Calu3 (cell line): ENCODE data around the gene HS3ST5. TPM values are rescaled to one million over a fixed set of nuclear protein-coding genes. Genes with fewer than 3 reads are reported as not detected.

Experiments
- BruUV-seq: library from RNA; stranded (reverse); fragments of 400-500 nt; replicated peaks from 2 replicates; lab custom pipeline; 2021; lab: Mats Ljungman, UMichigan
- CTCF ChIA-PET: fragments of 300-600 bp; sonication (Branson Sonifier 250); formaldehyde crosslinking; loops from one replicate; lab custom pipeline; 2022; ENCODE audit warnings: antibody characterized with exemption; lab: Charles Lee
- DNase-seq: peaks from one replicate; pipeline ENCODE4 v3.0.0; 2022
- H3K27ac Mint-ChIP-seq: one replicate; pipeline ENCODE4 v1.8.0; 2022; ENCODE audit warnings: mixed read lengths; ENCODE audit not compliant: unreplicated experiment
- H3K27me3 Mint-ChIP-seq: one replicate; pipeline ENCODE4 v1.8.0; 2022; ENCODE audit warnings: mixed read lengths; ENCODE audit not compliant: unreplicated experiment
- H3K36me3 Mint-ChIP-seq: one replicate; pipeline ENCODE4 v1.8.0; 2022; ENCODE audit warnings: mild to moderate bottlenecking, moderate library complexity, mixed read lengths; ENCODE audit not compliant: insufficient read depth, unreplicated experiment
- H3K4me1 Mint-ChIP-seq: one replicate; pipeline ENCODE4 v1.8.0; 2022; ENCODE audit warnings: mild to moderate bottlenecking, low read depth, mixed read lengths; ENCODE audit not compliant: unreplicated experiment
- H3K4me3 Mint-ChIP-seq: one replicate; pipeline ENCODE4 v1.8.0; 2022; ENCODE audit warnings: mild to moderate bottlenecking, low read depth, moderate library complexity, mixed read lengths; ENCODE audit not compliant: unreplicated experiment
- H3K9me3 Mint-ChIP-seq: one replicate; pipeline ENCODE4 v1.8.0; 2022; ENCODE audit warnings: low read depth, mixed read lengths; ENCODE audit not compliant: unreplicated experiment
- CTCF ChIP-seq: fragments of 200-600 bp; IDR thresholded peaks from one replicate; pipeline ENCODE4 v1.8.0; 2022; ENCODE audit warnings: antibody characterized with exemption; ENCODE audit not compliant: unreplicated experiment
- intact Hi-C: fragments of 100-400 bp; cut with micrococcal nuclease; formaldehyde crosslinking; loops from one replicate; pipeline ENCODE4 v1.10.0; 2022; ENCODE audit not compliant: unreplicated experiment
- total RNA-seq: library from RNA; stranded (reverse); gene quantifications from 2 replicates; pipeline ENCODE4 v1.2.3, GENCODE V29; 2022

The HS3ST5 gene
- total RNA-seq, 1 experiment from 2014 or later: 0.40 TPM

- no TSS peak for BruUV-seq
- no peak for TF ChIP-seq CTCF
- CTCF ChIA-PET: interaction anchor here (1.2 kb wide), 1 partner anchor 23 kb away, joined by 3 read pairs; no protein-coding TSS in a partner anchor
- no peak for DNase-seq
- Mint-ChIP-seq H3K9me3 (no peaks in the 10 kb centered on the region), H3K27ac (peak overlapping the region; percentile 60), H3K4me3 (no peak overlapping the region), H3K27me3 (no peaks in the 10 kb centered on the region), H3K36me3 (no peaks in the 10 kb centered on the region), H3K4me1 (peaks cover 35% of the 10 kb centered on the region)
- intact Hi-C loops: no loop called here
These were observed 24.1 kb upstream of the HS3ST5 start for GRCh38 chr6:114366899-114367298.

DNA sequence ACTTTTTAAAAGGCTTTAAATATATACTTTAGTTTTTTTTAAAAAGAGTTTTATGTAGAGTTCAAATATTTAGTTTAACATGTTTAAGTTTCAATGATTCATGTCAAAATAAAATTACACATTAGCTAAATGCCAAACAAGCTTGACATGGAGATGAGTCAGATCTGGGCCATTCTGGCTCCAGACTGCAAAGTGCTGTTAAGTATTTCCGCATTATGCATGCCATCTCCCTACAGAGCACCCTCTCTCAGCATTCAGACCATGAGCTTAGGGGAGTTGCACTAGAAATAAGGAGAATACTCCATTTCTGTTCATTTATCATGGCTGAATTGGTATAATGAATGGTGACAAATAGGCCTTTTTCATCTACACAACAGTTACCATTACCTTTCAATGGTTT lies 21.5 kb upstream of the HS3ST5 start:
- peak overlapping the region; percentile 30 for H3K4me3 Mint-ChIP-seq
- no peaks in the 10 kb centered on the region for H3K27me3 Mint-ChIP-seq
- CTCF ChIA-PET: interaction anchor here (0.6 to 2.1 kb wide), 6 partner anchors 12 to 1328 kb away, joined by 3 to 11 read pairs (median 4); partner anchors contain the start of gene HS3ST5
- peak; percentile 46 for DNase-seq
- H3K4me1 Mint-ChIP-seq: peaks cover 35% of the 10 kb centered on the region
- H3K27ac Mint-ChIP-seq: peak overlapping the region; percentile 82
- BruUV-seq: no TSS peak
- no peaks in the 10 kb centered on the region for H3K36me3 Mint-ChIP-seq
- no peaks in the 10 kb centered on the region for H3K9me3 Mint-ChIP-seq
- no peak for TF ChIP-seq CTCF
- intact Hi-C loops: no loop called here

- no peaks in the 10 kb centered on the region for H3K27me3 Mint-ChIP-seq
- H3K4me3 Mint-ChIP-seq: no peak overlapping the region
- H3K4me1 Mint-ChIP-seq: peaks cover 31% of the 10 kb centered on the region
- no TSS peak for BruUV-seq
- no peaks in the 10 kb centered on the region for H3K9me3 Mint-ChIP-seq
- DNase-seq: no peak
- H3K27ac Mint-ChIP-seq: no peak overlapping the region
- intact Hi-C loops: no loop called here
- TF ChIP-seq CTCF: no peak
- CTCF ChIA-PET: interaction anchor here (1.1 to 2.1 kb wide), 2 partner anchors 14 to 20 kb away, joined by 3 to 11 read pairs; partner anchors contain the start of gene HS3ST5
- no peaks in the 10 kb centered on the region for H3K36me3 Mint-ChIP-seq
These were observed 20.1 kb upstream of the HS3ST5 start for GRCh38 chr6:114362957-114363356.

DNA sequence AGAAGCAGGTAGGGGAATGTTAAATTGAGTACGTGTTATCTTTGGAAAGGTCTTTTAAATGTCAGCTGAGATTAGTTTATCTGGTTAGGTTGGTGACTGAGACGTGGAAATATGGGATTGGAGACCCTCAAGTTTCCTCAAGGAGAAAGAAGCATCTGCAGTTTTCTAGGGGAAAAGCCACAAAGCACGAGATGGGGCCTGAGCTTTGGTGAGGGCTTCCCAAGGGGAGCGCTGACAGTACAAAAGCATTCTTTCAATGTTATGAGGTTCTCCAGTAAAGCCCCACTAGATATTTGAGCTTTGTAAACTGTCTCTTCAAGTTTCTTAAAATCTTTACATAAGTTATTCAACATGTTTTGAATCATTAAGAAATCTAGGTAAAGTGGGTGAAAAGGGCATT lies 19.6 kb upstream of the HS3ST5 start:
- BruUV-seq: no TSS peak
- H3K36me3 Mint-ChIP-seq: no peaks in the 10 kb centered on the region
- H3K27me3 Mint-ChIP-seq: no peaks in the 10 kb centered on the region
- H3K9me3 Mint-ChIP-seq: no peaks in the 10 kb centered on the region
- CTCF ChIA-PET: interaction anchor here (1.1 kb wide), 1 partner anchor 14 kb away, joined by 3 read pairs; no protein-coding TSS in a partner anchor
- no peak for TF ChIP-seq CTCF
- no peak overlapping the region for H3K27ac Mint-ChIP-seq
- no peak for DNase-seq
- no peak overlapping the region for H3K4me3 Mint-ChIP-seq
- intact Hi-C loops: no loop called here
- peaks cover 30% of the 10 kb centered on the region for H3K4me1 Mint-ChIP-seq
